DOHH2 (cell line): ENCODE results near the gene NAALADL2.

ENCODE experiments used
- H3F3A ChIP-seq: fragments of 200-600 bp; sonication (generic), shearing (Covaris generic); 2 replicates; pipeline ENCODE4 v1.6.0; 2016; ENCODE audit warnings: antibody characterized with exemption, mild to moderate bottlenecking; ENCODE audit not compliant: control insufficient read depth, insufficient read depth
- H3K27ac ChIP-seq: fragments of 200-600 bp; sonication (generic); 2 replicates; pipeline ENCODE4 v1.5.1; 2014; ENCODE audit warnings: low read depth, mild to moderate bottlenecking, low read length, moderate library complexity
- H3K27me3 ChIP-seq: fragments of 200-600 bp; sonication (generic); 2 replicates; pipeline ENCODE4 v1.6.1; 2014; ENCODE audit warnings: mild to moderate bottlenecking, low read length, mixed read lengths; ENCODE audit not compliant: control insufficient read depth
- H3K36me3 ChIP-seq: fragments of 200-600 bp; sonication (generic); 2 replicates; pipeline ENCODE4 v1.6.1; 2014; ENCODE audit warnings: mild to moderate bottlenecking, low read length, moderate library complexity, mixed read lengths; ENCODE audit not compliant: control insufficient read depth
- H3K4me1 ChIP-seq: fragments of 200-600 bp; sonication (generic); 2 replicates; pipeline ENCODE4 v1.6.1; 2014; ENCODE audit warnings: mild to moderate bottlenecking, low read length, mixed read lengths; ENCODE audit not compliant: control insufficient read depth
- H3K4me2 ChIP-seq: fragments of 200-600 bp; sonication (generic); 2 replicates; pipeline ENCODE4 v1.6.0; 2014; ENCODE audit warnings: mild to moderate bottlenecking, low read length, moderate library complexity
- H3K4me3 ChIP-seq: fragments of 200-600 bp; sonication (generic); 2 replicates; pipeline ENCODE4 v1.5.1; 2014; ENCODE audit warnings: mild to moderate bottlenecking, low read length, mixed read lengths
- H3K79me2 ChIP-seq: fragments of 200-600 bp; sonication (generic); 2 replicates; pipeline ENCODE4 v1.6.1; 2014; ENCODE audit warnings: mild to moderate bottlenecking, low read length, mixed read lengths; ENCODE audit not compliant: control insufficient read depth
- H3K9me2 ChIP-seq: fragments of 200-600 bp; sonication (generic); replicated peaks from 2 replicates; pipeline ENCODE4 v1.6.1; 2014; ENCODE audit warnings: mild to moderate bottlenecking, low read length, mixed read lengths; ENCODE audit not compliant: control insufficient read depth
- H3K9me3 ChIP-seq: fragments of 200-600 bp; sonication (generic); 2 replicates; pipeline ENCODE4 v1.6.1; 2014; ENCODE audit warnings: antibody characterized with exemption, low read length, mixed read lengths; ENCODE audit not compliant: control insufficient read depth, insufficient read depth
- H4K20me1 ChIP-seq: fragments of 200-600 bp; sonication (generic); 2 replicates; pipeline ENCODE4 v1.6.0; 2014; ENCODE audit warnings: low read depth, mild to moderate bottlenecking, antibody characterized with exemption, low read length, moderate library complexity; ENCODE audit not compliant: control insufficient read depth, insufficient read depth
- EZH2phosphoT487 ChIP-seq: fragments of 200-600 bp; sonication (generic); IDR thresholded peaks from 2 replicates; pipeline ENCODE4 v1.6.1; 2017; ENCODE audit warnings: borderline replicate concordance, mild to moderate bottlenecking, antibody characterized with exemption, low read length, moderate library complexity, mixed read lengths
- TF ChIP-seq, protein P1 (sequence below): fragments of 200-600 bp; sonication (generic); IDR thresholded peaks from one replicate; pipeline ENCODE4 v1.5.1; 2014; ENCODE audit warnings: antibody characterized with exemption, mild to moderate bottlenecking, low read depth, low read length; ENCODE audit not compliant: poor library complexity, severe bottlenecking

NAALADL2 gene

DNA sequence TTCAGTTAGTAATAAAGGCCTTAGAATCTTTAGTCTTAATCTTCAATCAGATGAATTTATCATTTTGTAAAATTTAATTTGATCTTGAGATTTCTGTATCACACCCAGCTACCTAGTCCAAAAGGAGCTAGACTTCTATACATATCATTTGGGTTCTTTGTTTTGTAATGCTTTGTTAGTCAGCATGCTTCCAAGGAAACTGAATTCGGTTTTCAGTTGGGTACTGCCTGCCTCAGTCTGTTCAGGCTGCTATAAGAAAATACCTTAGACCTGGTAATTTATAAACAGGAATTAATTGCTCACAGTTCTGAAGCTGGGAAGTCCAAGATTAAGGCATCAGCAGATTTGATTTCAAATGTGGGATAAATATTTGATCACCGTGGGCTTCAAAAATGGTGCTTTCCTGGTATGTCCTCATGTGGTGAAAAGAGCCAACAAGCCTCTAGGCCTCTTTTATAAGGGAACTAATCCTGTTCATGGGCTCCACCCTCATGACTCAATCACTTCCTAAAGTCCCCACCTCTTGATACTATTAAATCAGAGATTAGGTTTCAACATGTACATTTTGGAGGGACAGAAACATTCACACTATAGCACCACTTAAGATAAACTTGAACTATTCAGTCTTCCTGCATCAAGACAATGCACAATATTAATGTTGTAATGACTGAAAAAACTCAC is 800.7 kb downstream of the NAALADL2 start:
- Histone ChIP-seq H3K4me1 (no peaks in the 10 kb centered on the region), H3K36me3 (no peaks in the 10 kb centered on the region), H3K9me2 (no peaks in the 10 kb centered on the region), H3F3A (no peaks in the 10 kb centered on the region), H3K27me3 (no peaks in the 10 kb centered on the region), H3K79me2 (no peaks in the 10 kb centered on the region), H3K9me3 (no peaks in the 10 kb centered on the region), H3K4me3 (no peak overlapping the region), H3K4me2 (no peak overlapping the region), H4K20me1 (no peaks in the 10 kb centered on the region), H3K27ac (no peak overlapping the region)
- TF ChIP-seq, protein P1, sequence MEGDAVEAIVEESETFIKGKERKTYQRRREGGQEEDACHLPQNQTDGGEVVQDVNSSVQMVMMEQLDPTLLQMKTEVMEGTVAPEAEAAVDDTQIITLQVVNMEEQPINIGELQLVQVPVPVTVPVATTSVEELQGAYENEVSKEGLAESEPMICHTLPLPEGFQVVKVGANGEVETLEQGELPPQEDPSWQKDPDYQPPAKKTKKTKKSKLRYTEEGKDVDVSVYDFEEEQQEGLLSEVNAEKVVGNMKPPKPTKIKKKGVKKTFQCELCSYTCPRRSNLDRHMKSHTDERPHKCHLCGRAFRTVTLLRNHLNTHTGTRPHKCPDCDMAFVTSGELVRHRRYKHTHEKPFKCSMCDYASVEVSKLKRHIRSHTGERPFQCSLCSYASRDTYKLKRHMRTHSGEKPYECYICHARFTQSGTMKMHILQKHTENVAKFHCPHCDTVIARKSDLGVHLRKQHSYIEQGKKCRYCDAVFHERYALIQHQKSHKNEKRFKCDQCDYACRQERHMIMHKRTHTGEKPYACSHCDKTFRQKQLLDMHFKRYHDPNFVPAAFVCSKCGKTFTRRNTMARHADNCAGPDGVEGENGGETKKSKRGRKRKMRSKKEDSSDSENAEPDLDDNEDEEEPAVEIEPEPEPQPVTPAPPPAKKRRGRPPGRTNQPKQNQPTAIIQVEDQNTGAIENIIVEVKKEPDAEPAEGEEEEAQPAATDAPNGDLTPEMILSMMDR, result no peak
- no peak for TF ChIP-seq EZH2phosphoT487

DNA sequence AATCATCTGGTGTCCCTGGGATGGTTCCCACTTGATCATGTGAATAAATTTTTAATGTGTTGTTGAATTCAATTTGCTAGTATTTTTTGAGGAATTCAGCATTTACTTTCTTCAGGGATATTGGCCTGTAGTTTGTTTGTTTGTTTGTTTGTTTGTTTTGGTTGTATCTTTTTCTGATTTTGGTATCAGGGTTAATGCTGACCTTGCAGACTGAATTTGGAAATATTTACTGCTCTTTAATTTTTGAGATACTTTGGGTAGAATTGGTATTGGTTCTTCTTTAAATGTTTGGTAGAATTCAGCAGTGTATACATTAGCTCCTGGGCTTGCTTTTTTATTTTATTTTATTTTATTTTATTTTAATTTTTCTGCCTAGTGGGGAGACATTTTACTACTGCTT is 803.7 kb downstream of the NAALADL2 start:
- no peaks in the 10 kb centered on the region for H3K9me3 ChIP-seq
- H3K27ac ChIP-seq, result no peak overlapping the region
- no peaks in the 10 kb centered on the region for H4K20me1 ChIP-seq
- H3K4me3 ChIP-seq, result no peak overlapping the region
- H3F3A ChIP-seq, result no peaks in the 10 kb centered on the region
- no peaks in the 10 kb centered on the region for H3K27me3 ChIP-seq
- no peak for TF ChIP-seq EZH2phosphoT487
- TF ChIP-seq, protein P1, result no peak
- H3K4me2 ChIP-seq, result no peak overlapping the region
- H3K36me3 ChIP-seq, result no peaks in the 10 kb centered on the region
- no peaks in the 10 kb centered on the region for H3K4me1 ChIP-seq
- no peaks in the 10 kb centered on the region for H3K79me2 ChIP-seq
- H3K9me2 ChIP-seq, result no peaks in the 10 kb centered on the region

DNA sequence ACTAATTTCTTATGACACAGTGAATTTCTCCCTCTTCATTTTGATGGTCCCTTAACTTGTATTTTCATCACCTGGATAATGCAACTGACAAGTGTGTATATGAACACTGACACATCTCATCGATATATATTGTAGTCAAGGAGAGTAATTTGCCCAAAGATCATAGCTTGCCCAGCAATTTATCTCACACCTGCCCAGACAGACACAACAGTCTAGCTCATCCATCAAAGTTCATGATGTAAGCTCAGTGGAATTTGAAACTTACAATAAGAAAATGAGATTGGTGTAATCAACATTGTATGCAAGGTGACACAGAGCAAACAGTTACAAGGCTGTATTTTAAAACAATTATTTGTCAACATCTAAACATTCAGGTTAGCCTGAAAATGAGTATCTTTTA is 805.8 kb downstream of the NAALADL2 start:
- no peaks in the 10 kb centered on the region for H3F3A ChIP-seq
- no peaks in the 10 kb centered on the region for H3K9me3 ChIP-seq
- no peaks in the 10 kb centered on the region for H3K79me2 ChIP-seq
- no peaks in the 10 kb centered on the region for H3K36me3 ChIP-seq
- no peaks in the 10 kb centered on the region for H3K4me1 ChIP-seq
- H3K9me2 ChIP-seq, result no peaks in the 10 kb centered on the region
- H3K4me2 ChIP-seq, result no peak overlapping the region
- no peaks in the 10 kb centered on the region for H4K20me1 ChIP-seq
- no peak for TF ChIP-seq EZH2phosphoT487
- no peak overlapping the region for H3K27ac ChIP-seq
- H3K4me3 ChIP-seq, result no peak overlapping the region
- H3K27me3 ChIP-seq, result no peaks in the 10 kb centered on the region

DNA sequence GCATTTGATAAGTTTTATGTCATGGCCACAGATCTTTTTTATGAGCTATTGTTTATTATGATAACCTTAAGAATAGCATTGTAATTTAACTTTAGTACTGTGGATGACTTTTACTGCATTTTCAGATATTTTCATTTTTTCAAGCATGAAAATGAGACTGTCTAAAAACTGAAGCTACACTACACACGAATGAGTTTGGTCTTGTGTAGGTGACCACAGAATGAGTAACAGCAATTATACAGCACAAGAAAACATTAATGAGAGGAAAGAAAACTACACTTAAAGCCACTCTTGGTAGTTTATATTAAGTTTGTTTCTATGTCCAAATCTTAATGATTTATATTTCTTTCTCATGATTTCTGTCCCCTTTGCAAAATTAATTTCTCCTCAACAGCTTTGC is 809.2 kb downstream of the NAALADL2 start:
- no peaks in the 10 kb centered on the region for H3K79me2 ChIP-seq
- no peaks in the 10 kb centered on the region for H3K9me2 ChIP-seq
- H4K20me1 ChIP-seq, result no peaks in the 10 kb centered on the region
- H3K27ac ChIP-seq, result no peak overlapping the region
- no peaks in the 10 kb centered on the region for H3K36me3 ChIP-seq
- H3K4me1 ChIP-seq, result no peaks in the 10 kb centered on the region
- H3K27me3 ChIP-seq, result no peaks in the 10 kb centered on the region
- H3F3A ChIP-seq, result no peaks in the 10 kb centered on the region
- H3K9me3 ChIP-seq, result no peaks in the 10 kb centered on the region
- TF ChIP-seq, protein P1, result no peak
- no peak for TF ChIP-seq EZH2phosphoT487
- H3K4me3 ChIP-seq, result no peak overlapping the region
- H3K4me2 ChIP-seq, result no peak overlapping the region
